ENCODE data around the gene SFMBT2.

The SFMBT2 gene

GRCh38 chr10:7296076-7296475, 114.8 kb downstream of the SFMBT2 start:
- Histone ChIP-seq H3K27ac (ENCODE audit: low read depth in 2 of 2, low read length in 2 of 2) (no peak overlapping the region), H3K9ac (ENCODE audit: low read depth in 1 of 2, low read length in 2 of 2) (no peak overlapping the region), H3K27me3 (ENCODE audit: control insufficient read depth in 2 of 2, insufficient read depth in 2 of 2, low read length in 2 of 2) (no peaks in the 10 kb centered on the region), H3K9me3 (ENCODE audit: control insufficient read depth in 2 of 2, low read length in 2 of 2) (no peaks in the 10 kb centered on the region), H3K4me3 (ENCODE audit: low read length in 2 of 2) (no peak overlapping the region), H3K36me3 (ENCODE audit: control insufficient read depth in 2 of 2, insufficient read depth in 2 of 2, low read length in 2 of 2) (no peaks in the 10 kb centered on the region), H3K4me1 (ENCODE audit: control insufficient read depth in 2 of 2, insufficient read depth in 2 of 2, low read length in 2 of 2) (no peaks in the 10 kb centered on the region)

GRCh38 chr10:7293378-7293920, 117.4 kb downstream of the SFMBT2 start:
- no peaks in the 10 kb centered on the region for H3K4me1 ChIP-seq (ENCODE audit: control insufficient read depth in 2 of 2, insufficient read depth in 2 of 2, low read length in 2 of 2)
- H3K27me3 ChIP-seq (ENCODE audit: control insufficient read depth in 2 of 2, insufficient read depth in 2 of 2, low read length in 2 of 2), result no peaks in the 10 kb centered on the region
- no peak overlapping the region for H3K4me3 ChIP-seq (ENCODE audit: low read length in 2 of 2)
- no peaks in the 10 kb centered on the region for H3K9me3 ChIP-seq (ENCODE audit: control insufficient read depth in 2 of 2, low read length in 2 of 2)
- H3K27ac ChIP-seq (ENCODE audit: low read depth in 2 of 2, low read length in 2 of 2), result no peak overlapping the region
- H3K9ac ChIP-seq (ENCODE audit: low read depth in 1 of 2, low read length in 2 of 2), result no peak overlapping the region
- H3K36me3 ChIP-seq (ENCODE audit: control insufficient read depth in 2 of 2, insufficient read depth in 2 of 2, low read length in 2 of 2), result no peaks in the 10 kb centered on the region

GRCh38 chr10:7291487-7292270, 119.2 kb downstream of the SFMBT2 start:
- H3K9me3 ChIP-seq (ENCODE audit: control insufficient read depth in 2 of 2, low read length in 2 of 2), result no peaks in the 10 kb centered on the region
- no peak overlapping the region for H3K27ac ChIP-seq (ENCODE audit: low read depth in 2 of 2, low read length in 2 of 2)
- H3K9ac ChIP-seq (ENCODE audit: low read depth in 1 of 2, low read length in 2 of 2), result no peak overlapping the region

GRCh38 chr10:7288060-7288690, 122.7 kb downstream of the SFMBT2 start:
- H3K27ac ChIP-seq (ENCODE audit: low read depth in 2 of 2, low read length in 2 of 2), result no peak overlapping the region
- no peaks in the 10 kb centered on the region for H3K36me3 ChIP-seq (ENCODE audit: control insufficient read depth in 2 of 2, insufficient read depth in 2 of 2, low read length in 2 of 2)
- no peak overlapping the region for H3K4me3 ChIP-seq (ENCODE audit: low read length in 2 of 2)
- no peak overlapping the region for H3K9ac ChIP-seq (ENCODE audit: low read depth in 1 of 2, low read length in 2 of 2)
- no peaks in the 10 kb centered on the region for H3K27me3 ChIP-seq (ENCODE audit: control insufficient read depth in 2 of 2, insufficient read depth in 2 of 2, low read length in 2 of 2)
- no peaks in the 10 kb centered on the region for H3K4me1 ChIP-seq (ENCODE audit: control insufficient read depth in 2 of 2, insufficient read depth in 2 of 2, low read length in 2 of 2)
- H3K9me3 ChIP-seq (ENCODE audit: control insufficient read depth in 2 of 2, low read length in 2 of 2), result no peaks in the 10 kb centered on the region

More at GRCh38 chr10:7291487-7292270, 119.2 kb downstream of the SFMBT2 start:
- H3K36me3 ChIP-seq (ENCODE audit: control insufficient read depth in 2 of 2, insufficient read depth in 2 of 2, low read length in 2 of 2), result no peaks in the 10 kb centered on the region
- H3K4me3 ChIP-seq (ENCODE audit: low read length in 2 of 2), result no peak overlapping the region
- no peaks in the 10 kb centered on the region for H3K4me1 ChIP-seq (ENCODE audit: control insufficient read depth in 2 of 2, insufficient read depth in 2 of 2, low read length in 2 of 2)
- no peaks in the 10 kb centered on the region for H3K27me3 ChIP-seq (ENCODE audit: control insufficient read depth in 2 of 2, insufficient read depth in 2 of 2, low read length in 2 of 2)

GRCh38 chr10:7287377-7287776, 123.5 kb downstream of the SFMBT2 start:
- H3K4me1 ChIP-seq (ENCODE audit: control insufficient read depth in 2 of 2, insufficient read depth in 2 of 2, low read length in 2 of 2), result no peaks in the 10 kb centered on the region
- no peaks in the 10 kb centered on the region for H3K9me3 ChIP-seq (ENCODE audit: control insufficient read depth in 2 of 2, low read length in 2 of 2)
- H3K4me3 ChIP-seq (ENCODE audit: low read length in 2 of 2), result no peak overlapping the region
- no peak overlapping the region for H3K9ac ChIP-seq (ENCODE audit: low read depth in 1 of 2, low read length in 2 of 2)
- no peaks in the 10 kb centered on the region for H3K27me3 ChIP-seq (ENCODE audit: control insufficient read depth in 2 of 2, insufficient read depth in 2 of 2, low read length in 2 of 2)
- H3K27ac ChIP-seq (ENCODE audit: low read depth in 2 of 2, low read length in 2 of 2), result no peak overlapping the region
- H3K36me3 ChIP-seq (ENCODE audit: control insufficient read depth in 2 of 2, insufficient read depth in 2 of 2, low read length in 2 of 2), result no peaks in the 10 kb centered on the region

- no peak overlapping the region for H3K4me3 ChIP-seq (ENCODE audit: low read length in 2 of 2)
- H3K9me3 ChIP-seq (ENCODE audit: control insufficient read depth in 2 of 2, low read length in 2 of 2), result no peaks in the 10 kb centered on the region
- H3K4me1 ChIP-seq (ENCODE audit: control insufficient read depth in 2 of 2, insufficient read depth in 2 of 2, low read length in 2 of 2), result no peaks in the 10 kb centered on the region
- no peak overlapping the region for H3K27ac ChIP-seq (ENCODE audit: low read depth in 2 of 2, low read length in 2 of 2)
- H3K36me3 ChIP-seq (ENCODE audit: control insufficient read depth in 2 of 2, insufficient read depth in 2 of 2, low read length in 2 of 2), result no peaks in the 10 kb centered on the region
- H3K9ac ChIP-seq (ENCODE audit: low read depth in 1 of 2, low read length in 2 of 2), result no peak overlapping the region
- H3K27me3 ChIP-seq (ENCODE audit: control insufficient read depth in 2 of 2, insufficient read depth in 2 of 2, low read length in 2 of 2), result no peaks in the 10 kb centered on the region
Observed at GRCh38 chr10:7285522-7286322, 125.1 kb downstream of the SFMBT2 start.

- no peak overlapping the region for H3K27ac ChIP-seq (ENCODE audit: low read depth in 2 of 2, low read length in 2 of 2)
- no peaks in the 10 kb centered on the region for H3K4me1 ChIP-seq (ENCODE audit: control insufficient read depth in 2 of 2, insufficient read depth in 2 of 2, low read length in 2 of 2)
- no peaks in the 10 kb centered on the region for H3K27me3 ChIP-seq (ENCODE audit: control insufficient read depth in 2 of 2, insufficient read depth in 2 of 2, low read length in 2 of 2)
- H3K9me3 ChIP-seq (ENCODE audit: control insufficient read depth in 2 of 2, low read length in 2 of 2), result no peaks in the 10 kb centered on the region
- no peak overlapping the region for H3K9ac ChIP-seq (ENCODE audit: low read depth in 1 of 2, low read length in 2 of 2)
- no peaks in the 10 kb centered on the region for H3K36me3 ChIP-seq (ENCODE audit: control insufficient read depth in 2 of 2, insufficient read depth in 2 of 2, low read length in 2 of 2)
- H3K4me3 ChIP-seq (ENCODE audit: low read length in 2 of 2), result no peak overlapping the region
Observed at GRCh38 chr10:7283246-7283645, 127.6 kb downstream of the SFMBT2 start.

GRCh38 chr10:7282457-7282856, 128.4 kb downstream of the SFMBT2 start:
- no peaks in the 10 kb centered on the region for H3K27me3 ChIP-seq (ENCODE audit: control insufficient read depth in 2 of 2, insufficient read depth in 2 of 2, low read length in 2 of 2)
- no peak overlapping the region for H3K27ac ChIP-seq (ENCODE audit: low read depth in 2 of 2, low read length in 2 of 2)
- H3K4me3 ChIP-seq (ENCODE audit: low read length in 2 of 2), result no peak overlapping the region
- no peak overlapping the region for H3K9ac ChIP-seq (ENCODE audit: low read depth in 1 of 2, low read length in 2 of 2)
- H3K4me1 ChIP-seq (ENCODE audit: control insufficient read depth in 2 of 2, insufficient read depth in 2 of 2, low read length in 2 of 2), result no peaks in the 10 kb centered on the region
- no peaks in the 10 kb centered on the region for H3K9me3 ChIP-seq (ENCODE audit: control insufficient read depth in 2 of 2, low read length in 2 of 2)
- H3K36me3 ChIP-seq (ENCODE audit: control insufficient read depth in 2 of 2, insufficient read depth in 2 of 2, low read length in 2 of 2), result no peaks in the 10 kb centered on the region

- Histone ChIP-seq H3K36me3 (ENCODE audit: control insufficient read depth in 2 of 2, insufficient read depth in 2 of 2, low read length in 2 of 2) (no peaks in the 10 kb centered on the region), H3K9ac (ENCODE audit: low read depth in 1 of 2, low read length in 2 of 2) (no peak overlapping the region), H3K9me3 (ENCODE audit: control insufficient read depth in 2 of 2, low read length in 2 of 2) (no peaks in the 10 kb centered on the region), H3K4me3 (ENCODE audit: low read length in 2 of 2) (no peak overlapping the region), H3K4me1 (ENCODE audit: control insufficient read depth in 2 of 2, insufficient read depth in 2 of 2, low read length in 2 of 2) (no peaks in the 10 kb centered on the region), H3K27me3 (ENCODE audit: control insufficient read depth in 2 of 2, insufficient read depth in 2 of 2, low read length in 2 of 2) (no peaks in the 10 kb centered on the region), H3K27ac (ENCODE audit: low read depth in 2 of 2, low read length in 2 of 2) (no peak overlapping the region)
Observed at GRCh38 chr10:7281429-7281828, 129.4 kb downstream of the SFMBT2 start.

GRCh38 chr10:7279303-7279702, 131.5 kb downstream of the SFMBT2 start:
- no peak overlapping the region for H3K9ac ChIP-seq (ENCODE audit: low read depth in 1 of 2, low read length in 2 of 2)
- no peak overlapping the region for H3K4me3 ChIP-seq (ENCODE audit: low read length in 2 of 2)
- H3K9me3 ChIP-seq (ENCODE audit: control insufficient read depth in 2 of 2, low read length in 2 of 2), result no peaks in the 10 kb centered on the region
- H3K27me3 ChIP-seq (ENCODE audit: control insufficient read depth in 2 of 2, insufficient read depth in 2 of 2, low read length in 2 of 2), result no peaks in the 10 kb centered on the region
- no peak overlapping the region for H3K27ac ChIP-seq (ENCODE audit: low read depth in 2 of 2, low read length in 2 of 2)
- H3K36me3 ChIP-seq (ENCODE audit: control insufficient read depth in 2 of 2, insufficient read depth in 2 of 2, low read length in 2 of 2), result no peaks in the 10 kb centered on the region
- H3K4me1 ChIP-seq (ENCODE audit: control insufficient read depth in 2 of 2, insufficient read depth in 2 of 2, low read length in 2 of 2), result no peaks in the 10 kb centered on the region
